Prostate gland (tissue), 2 donors: ENCODE data around the gene NHLH1. TPM values are rescaled to one million over a fixed set of nuclear protein-coding genes. Genes with fewer than 3 reads are reported as not detected.

Experiments
- DNase-seq: peaks from one replicate; pipeline ENCODE4 v3.0.0-alpha.2; 2019; ENCODE audit warnings: low spot score
- H3K27ac ChIP-seq, 2 donors: fragments of 200-600 bp; sonication (generic); 2 replicates each; pipeline ENCODE4 v1.5.1; 2017 to 2019
- H3K27me3 ChIP-seq: fragments of 200-600 bp; sonication (generic); replicated peaks from 2 replicates; pipeline ENCODE4 v1.5.1; 2019; ENCODE audit not compliant: insufficient read depth
- H3K36me3 ChIP-seq, 2 donors: fragments of 200-600 bp; sonication (generic); 1 replicate in 1 of 2; 2 replicates in 1 of 2; pipeline versions ENCODE4 v1.5.1 to v1.8.1; 2017 to 2019
- H3K4me1 ChIP-seq: fragments of 200-600 bp; sonication (generic); replicated peaks from 2 replicates; pipeline ENCODE4 v1.5.1; 2019
- H3K4me3 ChIP-seq, 2 donors: fragments of 200-600 bp; sonication (generic); 2 replicates each; pipeline ENCODE4 v1.5.1; 2017 to 2019
- H3K9me3 ChIP-seq: fragments of 200-600 bp; sonication (generic); 2 replicates; pipeline ENCODE4 v1.5.1; 2017
- CTCF ChIP-seq, 4 experiments: fragments of 200-600 bp in 2 of 4; fragments of 450-650 bp in 2 of 4; sonication (generic) in 2 of 4; IDR thresholded peaks; 1 replicate in 3 of 4; 2 replicates in 1 of 4; pipeline ENCODE4 v1.5.1; 2016 to 2019; ENCODE audit warnings: antibody characterized with exemption in 4 of 4, mild to moderate bottlenecking in 2 of 4, moderate library complexity in 2 of 4
- POLR2A ChIP-seq: fragments of 450-650 bp; IDR thresholded peaks from one replicate; pipeline ENCODE4 v1.6.1; 2016; ENCODE audit warnings: antibody characterized with exemption, mild to moderate bottlenecking
- POLR2AphosphoS5 ChIP-seq: sonication (generic); formaldehyde crosslinking; IDR thresholded peaks from one replicate; pipeline ENCODE4 v1.6.1; 2017; ENCODE audit warnings: antibody characterized with exemption
- WGBS: methylation state at CpG from one replicate; pipeline ENCODE4 v1.1.5; 2018; 5-methylcytosine and 5-hydroxymethylcytosine counted together
- intact Hi-C: fragments of 100-400 bp; cut with DNase I; formaldehyde crosslinking; loops from one replicate; pipeline ENCODE4 v1.14.2; 2022
- total RNA-seq, 2 donors: library from RNA; depleted of rRNA; stranded (reverse); fragments of >200 nt; gene quantifications; one replicate each; pipeline ENCODE4 v1.1.0, GENCODE V29; 2016

The NHLH1 gene
- total RNA-seq, 2 donors from 2014 or later, result not detected

- peaks cover 0 to 4% of the 10 kb centered on the region in 2 donors for H3K36me3 ChIP-seq
- no peak for TF ChIP-seq POLR2A
- intact Hi-C loops, result no loop called here
- WGBS, result 0% methylated on average over 7 of the region's 7 CpGs
- no peaks in the 10 kb centered on the region for H3K27me3 ChIP-seq
- no peaks in the 10 kb centered on the region for H3K9me3 ChIP-seq
- no peak for DNase-seq
- peak overlapping the region; percentile 88 to 90 for H3K4me3 ChIP-seq
- H3K4me1 ChIP-seq, result peaks cover 4% of the 10 kb centered on the region
- H3K27ac ChIP-seq, result peak overlapping the region; percentile 89 to 90
Measured at GRCh38 chr1:160342526-160342925, 24.3 kb upstream of the NHLH1 start.

DNA sequence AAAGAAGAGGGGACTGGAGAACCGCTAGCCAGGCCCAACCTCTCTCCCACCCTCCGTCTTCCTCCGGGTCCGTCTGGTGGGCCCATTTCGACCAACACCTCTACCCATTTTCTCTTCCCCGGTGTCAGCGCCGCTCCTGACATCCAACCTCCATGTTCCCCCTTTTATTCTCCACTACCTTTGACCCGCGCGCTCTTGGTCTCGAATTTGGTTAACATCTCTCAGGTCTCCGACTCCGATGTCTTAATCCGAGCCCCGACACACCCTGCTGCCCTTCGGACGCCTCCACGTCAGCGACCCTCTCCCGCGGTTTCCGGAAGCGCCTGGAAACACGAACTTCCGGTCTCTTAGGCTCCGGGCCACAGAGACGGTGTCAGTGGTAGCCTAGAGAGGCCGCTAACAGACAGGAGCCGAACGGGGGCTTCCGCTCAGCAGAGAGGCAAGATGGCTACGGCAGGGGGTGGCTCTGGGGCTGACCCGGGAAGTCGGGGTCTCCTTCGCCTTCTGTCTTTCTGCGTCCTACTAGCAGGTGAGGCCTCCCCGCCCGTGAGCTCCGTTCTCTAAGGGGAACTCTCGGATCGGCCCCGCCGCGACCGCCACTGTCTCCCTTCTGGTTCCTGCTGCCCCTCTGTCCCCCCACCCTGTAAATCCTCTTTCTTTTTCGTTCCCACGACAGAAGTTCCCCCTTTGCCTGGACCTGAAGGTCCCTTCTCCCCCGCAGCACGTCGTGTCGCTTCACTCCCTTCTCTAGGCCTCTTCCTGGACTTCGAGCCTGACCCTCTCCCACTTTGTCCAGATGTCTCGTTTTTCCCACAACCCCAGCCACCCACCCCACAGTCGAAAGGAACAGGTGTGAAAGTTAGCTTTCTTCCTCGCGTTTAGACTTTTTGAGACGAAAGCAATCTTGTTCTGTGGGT is 23.7 kb upstream of the NHLH1 start, which contains the start of the genes COPA and NCSTN:
COPA (minus strand) TSS at position 298 of the 917 bp plus-strand sequence; CDS start at position 218, 80 bp downstream.
NCSTN (plus strand) TSS at position 431 of the 917 bp plus-strand sequence; CDS start at position 445, 14 bp downstream.
- no peaks in the 10 kb centered on the region for H3K9me3 ChIP-seq
- peaks cover 4% of the 10 kb centered on the region for H3K4me1 ChIP-seq
- H3K27ac ChIP-seq, result peak within 1 kb of the TSS; percentile 89 to 90
- under 1% methylated on average over 58 of the region's 58 CpGs for WGBS
- peaks cover 0 to 4% of the 10 kb centered on the region in 2 donors for H3K36me3 ChIP-seq
- peak within 1 kb of the TSS; percentile 88 to 90 for H3K4me3 ChIP-seq
- TF ChIP-seq CTCF (IDR thresholded peaks at IDR 0.05), result peak in 1 of 4 experiments; percentile 5
- peak; percentile 96 for TF ChIP-seq POLR2AphosphoS5
- TF ChIP-seq POLR2A, result peak; percentile 82
- intact Hi-C loops, result no loop called here
- H3K27me3 ChIP-seq, result no peaks in the 10 kb centered on the region
- peak; percentile 88 for DNase-seq

DNA sequence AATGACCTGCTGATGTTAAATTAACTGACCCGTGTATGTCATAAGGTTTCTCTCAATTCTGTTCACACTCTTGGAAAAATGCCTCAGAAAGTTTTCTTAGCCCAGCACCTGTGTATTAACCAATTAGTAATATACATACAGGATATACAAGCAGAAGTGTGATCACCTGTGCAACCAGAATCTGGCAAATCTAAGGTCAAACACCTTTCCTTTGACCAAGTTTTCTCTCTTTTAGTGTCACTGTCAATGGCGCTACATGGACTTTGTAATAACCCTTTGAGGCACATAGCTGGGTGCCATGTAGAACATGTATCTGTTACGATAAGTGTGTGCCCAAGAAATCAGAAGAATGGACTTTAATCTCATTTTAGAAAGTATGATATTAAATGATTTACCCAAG is 22.6 kb upstream of the NHLH1 start:
- intact Hi-C loops, result no loop called here
- 85% methylated on average over 3 of the region's 3 CpGs for WGBS

DNA sequence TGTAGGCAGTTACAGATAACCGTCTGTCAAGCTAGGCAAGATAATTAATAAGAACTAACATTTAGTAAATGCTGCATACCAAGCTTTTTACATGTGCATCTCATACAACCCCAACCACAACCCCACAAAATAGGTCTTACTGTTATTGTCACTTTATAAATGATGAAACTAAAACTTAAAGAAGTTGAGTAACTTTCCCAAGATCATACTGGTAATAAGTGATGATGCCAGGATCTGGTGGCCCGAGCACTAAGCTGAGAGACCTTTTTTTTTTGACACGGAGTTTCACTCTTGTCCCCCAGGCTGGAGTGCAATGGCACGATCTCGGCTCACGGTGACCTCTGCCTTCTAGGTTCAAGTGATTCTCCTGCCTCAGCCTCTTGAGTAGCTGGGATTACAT is 21.9 kb upstream of the NHLH1 start:
- DNase-seq, result no peak
- no peak overlapping the region for H3K4me3 ChIP-seq
- H3K27ac ChIP-seq, result no peak overlapping the region
- peaks cover 4% of the 10 kb centered on the region for H3K4me1 ChIP-seq
- no peak for TF ChIP-seq POLR2A
- TF ChIP-seq POLR2AphosphoS5, result no peak
- no peak for TF ChIP-seq CTCF (IDR thresholded peaks at IDR 0.05)
- H3K27me3 ChIP-seq, result no peaks in the 10 kb centered on the region
- no peaks in the 10 kb centered on the region for H3K9me3 ChIP-seq
- WGBS, result 95% methylated on average over 6 of the region's 6 CpGs
- H3K36me3 ChIP-seq, result peaks cover 0 to 4% of the 10 kb centered on the region in 2 donors
- intact Hi-C loops, result no loop called here

More for the DNA sequence above, 22.6 kb upstream of the NHLH1 start:
- Histone ChIP-seq H3K4me3 (peak overlapping the region; percentile 88 to 90), H3K27me3 (no peaks in the 10 kb centered on the region), H3K27ac (no peak overlapping the region), H3K4me1 (peaks cover 4% of the 10 kb centered on the region), H3K36me3 (peaks cover 0 to 4% of the 10 kb centered on the region in 2 donors), H3K9me3 (no peaks in the 10 kb centered on the region)
- TF ChIP-seq POLR2A, result no peak
- no peak for TF ChIP-seq POLR2AphosphoS5
- no peak for TF ChIP-seq CTCF (IDR thresholded peaks at IDR 0.05)
- no peak for DNase-seq

GRCh38 chr1:160346463-160346862 is 20.4 kb upstream of the NHLH1 start:
- TF ChIP-seq POLR2AphosphoS5 (no peak), CTCF (IDR thresholded peaks at IDR 0.05) (no peak), POLR2A (no peak)
- Histone ChIP-seq H3K9me3 (no peaks in the 10 kb centered on the region), H3K4me3 (no peak overlapping the region), H3K4me1 (peaks cover under 1% of the 10 kb centered on the region), H3K27ac (no peak overlapping the region), H3K36me3 (peaks cover 0 to 4% of the 10 kb centered on the region in 2 donors), H3K27me3 (no peaks in the 10 kb centered on the region)
- intact Hi-C loops, result no loop called here
- 93% methylated on average over 10 of the region's 10 CpGs for WGBS
- no peak for DNase-seq
